H1 (cell line): ENCODE results near the gene FIGNL1. TPM values are rescaled to one million over a fixed set of nuclear protein-coding genes. Genes with fewer than 3 reads are reported as not detected.

ENCODE experiments used
- CTCF ChIA-PET: fragments of 300-600 bp; sonication (Branson Sonifier 250); formaldehyde crosslinking; loops from one replicate; lab custom pipeline; 2021; ENCODE audit not compliant: partially characterized antibody; lab: Charles Lee
- POLR2A ChIA-PET: fragments of 300-600 bp; sonication (Branson Sonifier 250); formaldehyde crosslinking; loops from one replicate; lab custom pipeline; 2021; ENCODE audit warnings: inconsistent platforms; ENCODE audit not compliant: partially characterized antibody; lab: Charles Lee
- DNase-seq, 2 experiments: peaks; one replicate each; pipeline versions ENCODE4 v3.0.0 to v3.0.0-alpha.2; 2010 to 2022; ENCODE audit warnings: low spot score in 2 of 2, low read depth in 1 of 2, mixed read lengths in 1 of 2
- FAIRE-seq: peaks from 2 replicates; lab custom pipeline; 2011; peaks lifted over from hg19 to GRCh38; lab: Jason Lieb, UNC
- H2AFZ ChIP-seq: 2 replicates; pipeline ENCODE4 v1.8.1; 2012; ENCODE audit warnings: low read length, inconsistent platforms
- H2AK5ac ChIP-seq: 2 replicates; pipeline ENCODE4 v1.6.1; 2013; ENCODE audit warnings: low read depth, low read length
- H2BK120ac ChIP-seq: replicated peaks from 2 replicates; pipeline ENCODE3; 2013; ENCODE audit warnings: low read depth, low read length, inconsistent platforms
- H2BK12ac ChIP-seq: 2 replicates; pipeline ENCODE4 v1.6.1; 2013; ENCODE audit warnings: low read depth, low read length
- H2BK15ac ChIP-seq: 2 replicates; pipeline ENCODE4 v1.6.1; 2013; ENCODE audit warnings: low read length
- H2BK20ac ChIP-seq: 2 replicates; pipeline ENCODE4 v1.6.1; 2013; ENCODE audit warnings: low read length
- H2BK5ac ChIP-seq: 2 replicates; pipeline ENCODE4 v1.6.1; 2013; ENCODE audit warnings: low read depth, low read length
- H3K14ac ChIP-seq: 2 replicates; pipeline ENCODE4 v1.6.1; 2013; ENCODE audit warnings: inconsistent platforms; ENCODE audit not compliant: insufficient read length
- H3K18ac ChIP-seq: 2 replicates; pipeline ENCODE4 v1.6.1; 2013; ENCODE audit warnings: low read length; ENCODE audit errors: extremely low read depth
- H3K23ac ChIP-seq: 2 replicates; pipeline ENCODE4 v1.6.1; 2013; ENCODE audit warnings: inconsistent platforms; ENCODE audit not compliant: insufficient read length
- H3K23me2 ChIP-seq: 2 replicates; pipeline ENCODE4 v1.6.1; 2013; ENCODE audit warnings: low read depth, low read length
- H3K27ac ChIP-seq: 2 replicates; pipeline ENCODE4 v1.6.1; 2011; ENCODE audit warnings: low read depth, low read length, inconsistent platforms
- H3K27me3 ChIP-seq, 4 experiments: replicated peaks in 1 of 4; 1 replicate in 1 of 4; 2 replicates in 3 of 4; pipeline versions ENCODE4 v1.6.1 to v1.8.1; 2011 to 2013; ENCODE audit warnings: low read length in 3 of 4, mild to moderate bottlenecking in 3 of 4, inconsistent platforms in 2 of 4, mixed read lengths in 2 of 4, moderate library complexity in 1 of 4; ENCODE audit not compliant: control insufficient read depth in 3 of 4, insufficient read depth in 3 of 4; ENCODE audit errors: extremely low read depth in 1 of 4
- H3K36me3 ChIP-seq, 4 experiments: 2 replicates each; pipeline versions ENCODE4 v1.6.1 to v1.8.1; 2011 to 2013; ENCODE audit warnings: mild to moderate bottlenecking in 4 of 4, low read length in 3 of 4, moderate library complexity in 2 of 4, control low read depth in 1 of 4, inconsistent platforms in 1 of 4; ENCODE audit not compliant: insufficient read depth in 4 of 4, control insufficient read depth in 2 of 4
- H3K4ac ChIP-seq: replicated peaks from 2 replicates; pipeline ENCODE3; 2013; ENCODE audit warnings: low read length, low read depth, mixed read lengths, inconsistent platforms; ENCODE audit not compliant: insufficient read length
- H3K4me1 ChIP-seq, 4 experiments: replicated peaks in 1 of 4; 1 replicate in 1 of 4; 2 replicates in 3 of 4; pipeline versions ENCODE4 v1.6.1 to v1.8.1; 2011 to 2013; ENCODE audit warnings: low read length in 3 of 4, inconsistent platforms in 2 of 4, mixed read lengths in 1 of 4; ENCODE audit not compliant: insufficient read depth in 4 of 4, control insufficient read depth in 3 of 4
- H3K4me2 ChIP-seq, 2 experiments: 2 replicates each; pipeline versions ENCODE4 v1.6.1 to v1.8.1; 2011 to 2013; ENCODE audit warnings: low read depth in 2 of 2, low read length in 2 of 2, control low read depth in 1 of 2, inconsistent platforms in 1 of 2, mild to moderate bottlenecking in 1 of 2; ENCODE audit not compliant: insufficient read depth in 1 of 2
- H3K4me3 ChIP-seq, 4 experiments: fragments of 200-600, 300-600 bp in 1 of 4; sonication (generic), shearing (Covaris generic), sonication (Bioruptor Twin) in 1 of 4; 2 replicates each; pipeline versions ENCODE4 v1.5.1 to v1.8.1; 2011 to 2016; ENCODE audit warnings: low read length in 4 of 4, low read depth in 3 of 4, control low read depth in 2 of 4, inconsistent platforms in 2 of 4, mild to moderate bottlenecking in 2 of 4, mixed read lengths in 1 of 4, moderate library complexity in 1 of 4; ENCODE audit not compliant: insufficient read depth in 2 of 4; ENCODE audit errors: extremely low read depth in 1 of 4
- H3K56ac ChIP-seq: replicated peaks from 2 replicates; pipeline ENCODE3; 2013; ENCODE audit warnings: low read depth, mild to moderate bottlenecking, mixed read lengths, low read length, inconsistent platforms; ENCODE audit not compliant: insufficient read length
- H3K79me1 ChIP-seq: 2 replicates; pipeline ENCODE4 v1.6.1; 2013; ENCODE audit warnings: low read depth, low read length, control low read depth
- H3K79me2 ChIP-seq, 2 experiments: 2 replicates each; pipeline versions ENCODE4 v1.6.1 to v1.8.1; 2012 to 2013; ENCODE audit warnings: low read length in 2 of 2, mild to moderate bottlenecking in 2 of 2, inconsistent platforms in 1 of 2; ENCODE audit not compliant: insufficient read depth in 2 of 2, control insufficient read depth in 1 of 2
- H3K9ac ChIP-seq, 4 experiments: replicated peaks in 1 of 4; 1 replicate in 1 of 4; 2 replicates in 3 of 4; pipeline versions ENCODE4 v1.6.1 to v1.8.1; 2011 to 2013; ENCODE audit warnings: low read depth in 3 of 4, low read length in 3 of 4, control low read depth in 2 of 4, mild to moderate bottlenecking in 2 of 4, moderate library complexity in 2 of 4, inconsistent platforms in 1 of 4; ENCODE audit errors: extremely low read depth in 1 of 4
- H3K9me3 ChIP-seq, 2 experiments: 2 replicates each; pipeline versions ENCODE4 v1.6.1 to v1.8.1; 2012 to 2013; ENCODE audit warnings: mild to moderate bottlenecking in 2 of 2, moderate library complexity in 2 of 2, control low read depth in 1 of 2, inconsistent platforms in 1 of 2, low read depth in 1 of 2, low read length in 1 of 2, mixed read lengths in 1 of 2; ENCODE audit not compliant: insufficient read depth in 2 of 2
- H4K20me1 ChIP-seq, 2 experiments: replicated peaks in 1 of 2; 2 replicates each; pipeline versions ENCODE3 to v1.8.1; 2011 to 2013; ENCODE audit warnings: inconsistent platforms in 2 of 2, low read length in 2 of 2, mild to moderate bottlenecking in 1 of 2; ENCODE audit not compliant: insufficient read depth in 2 of 2, control insufficient read depth in 1 of 2
- H4K5ac ChIP-seq: 2 replicates; pipeline ENCODE4 v1.6.1; 2013; ENCODE audit warnings: low read length, low read depth, mixed read lengths, inconsistent platforms; ENCODE audit not compliant: insufficient read length
- H4K8ac ChIP-seq: 2 replicates; pipeline ENCODE4 v1.8.0; 2013; ENCODE audit warnings: mild to moderate bottlenecking, moderate library complexity, low read length, inconsistent platforms; ENCODE audit not compliant: insufficient read depth; ENCODE audit errors: extremely low read depth
- H4K91ac ChIP-seq: replicated peaks from 2 replicates; pipeline ENCODE3; 2013; ENCODE audit warnings: low read length, mixed read lengths, inconsistent platforms; ENCODE audit not compliant: insufficient read length
- BRCA1 ChIP-seq: IDR thresholded peaks from 2 replicates; pipeline ENCODE4 v1.6.1; 2012; ENCODE audit warnings: low read depth, low read length, improper control_type of control experiment
- FOSL1 ChIP-seq: IDR thresholded peaks from 2 replicates; pipeline ENCODE4 v1.6.1; 2011; ENCODE audit warnings: mild to moderate bottlenecking, low read depth, low read length, moderate library complexity; ENCODE audit not compliant: insufficient read depth
- GABPA ChIP-seq: IDR thresholded peaks from 2 replicates; pipeline ENCODE4 v1.6.1; 2011; ENCODE audit warnings: mild to moderate bottlenecking, low read length, moderate library complexity, borderline replicate concordance; ENCODE audit not compliant: insufficient read depth
- HDAC2 ChIP-seq, 2 experiments: fragments of 300-600 bp in 1 of 2; sonication (generic) in 1 of 2; IDR thresholded peaks; 2 replicates each; pipeline ENCODE4 v1.6.1; 2011 to 2012; ENCODE audit warnings: low read depth in 2 of 2, low read length in 2 of 2, mild to moderate bottlenecking in 2 of 2, moderate library complexity in 2 of 2, borderline replicate concordance in 1 of 2, inconsistent platforms in 1 of 2
- PHF8 ChIP-seq: fragments of 200-600 bp; sonication (generic); conservative IDR thresholded peaks from 2 replicates; pipeline ENCODE4 v1.7.1; 2012; ENCODE audit warnings: low read depth, mild to moderate bottlenecking, inconsistent platforms, low read length, moderate library complexity
- POLR2A ChIP-seq, 2 experiments: IDR thresholded peaks; 1 replicate in 1 of 2; 2 replicates in 1 of 2; pipeline ENCODE4 v1.6.1; 2011; ENCODE audit warnings: low read depth in 2 of 2, low read length in 2 of 2, mild to moderate bottlenecking in 2 of 2; ENCODE audit errors: control extremely low read depth in 1 of 2
- SP4 ChIP-seq: IDR thresholded peaks from 2 replicates; pipeline ENCODE4 v1.6.1; 2012; ENCODE audit warnings: low read length, inconsistent platforms
- TAF7 ChIP-seq: optimal IDR thresholded peaks from 2 replicates; pipeline ENCODE3; 2011; ENCODE audit warnings: low read depth, mild to moderate bottlenecking, inconsistent platforms, low read length, moderate library complexity, borderline replicate concordance
- WGBS, 2 experiments: shearing (Covaris generic) in 1 of 2; methylation state at CpG; one replicate each; pipeline versions ENCODE4 v1.1.6 to v1.1.7; 2013 to 2015; ENCODE audit warnings: low lambda C conversion rate in 2 of 2, mixed read lengths in 2 of 2, inconsistent platforms in 1 of 2, low coverage in 1 of 2, missing lambda C conversion rate in 1 of 2; ENCODE audit not compliant: insufficient replicate concordance in 2 of 2, insufficient coverage in 1 of 2, insufficient read length in 1 of 2; ENCODE audit errors: extremely low coverage in 1 of 2, missing lambda C conversion rate in 1 of 2; 5-methylcytosine and 5-hydroxymethylcytosine counted together
- polyA plus RNA-seq, 7 experiments: library from polyadenylated mRNA; depleted of rRNA in 3 of 7; stranded (reverse) in 5 of 7; unstranded in 2 of 7; fragments of >200 nt in 5 of 7; fragments of 200-250 nt in 2 of 7; gene quantifications; 1 replicate in 5 of 7; 2 replicates in 1 of 7; 4 replicates in 1 of 7; pipeline versions ENCODE4 v1.2.1 to v1.2.3, GENCODE V29; 2011 to 2013; ENCODE audit warnings: missing spikeins in 2 of 7, mixed read lengths in 2 of 7
- total RNA-seq: library from RNA; stranded (reverse); fragmentation: NEBNext Ultra II Directional; extraction: Animal tissue kit (Norgen Biotek cat#: 25700); gene quantifications from 2 replicates; pipeline ENCODE4 v1.2.1, GENCODE V29; 2021

Gene FIGNL1
- total and polyA plus RNA-seq, 2 of the 8 experiments (the other 6 are each of a cell fraction or from before 2014, with no cell fraction given) = 6.5 to 9.9 TPM

DNA sequence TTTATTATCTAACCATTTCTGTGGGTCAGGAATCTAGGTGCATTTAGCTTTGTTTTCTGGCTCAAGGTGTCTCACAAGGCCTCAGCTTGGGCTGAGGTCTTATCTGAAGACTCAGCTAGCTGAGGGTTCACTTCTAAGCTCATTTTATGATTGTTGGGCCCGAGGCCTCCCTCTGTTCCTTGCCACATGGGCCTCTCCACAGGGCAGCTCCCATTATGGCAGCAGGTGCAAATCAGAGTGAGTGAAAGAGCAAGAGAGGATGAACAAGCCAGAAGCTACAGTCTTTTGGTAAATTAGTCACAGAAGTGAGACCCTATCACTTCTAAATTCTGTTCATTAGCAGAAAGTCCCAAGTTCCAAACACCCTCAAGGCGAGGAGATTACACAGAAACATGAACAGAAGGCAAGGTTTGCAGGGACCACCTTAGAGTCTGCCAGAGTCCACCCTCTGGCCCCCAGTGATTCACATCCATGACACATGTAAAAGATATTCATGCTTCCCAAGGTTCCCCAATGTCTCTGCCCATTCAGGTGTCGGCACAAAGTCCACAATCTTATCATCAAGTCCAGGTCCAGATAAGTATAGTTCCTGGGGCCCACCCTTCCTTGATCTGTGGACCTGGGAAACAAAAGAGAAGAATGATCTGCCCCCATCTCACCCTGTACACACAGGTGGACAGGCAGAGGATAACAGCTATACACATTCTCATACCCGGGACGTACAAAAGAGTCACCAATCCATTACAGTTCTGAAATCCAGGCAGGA is 23.7 kb downstream of the FIGNL1 start:
- CTCF ChIA-PET = interaction anchor here (1.2 to 2.5 kb wide), 5 partner anchors 8 to 221 kb away, joined by 3 to 10 read pairs (median 4); no protein-coding TSS in a partner anchor
- 86% methylated on average over 5 of the region's 5 CpGs; no CpG with 5 or more reads in 1 of the 2 experiments for WGBS, 2 experiments
- Histone ChIP-seq H2BK5ac (no peak overlapping the region), H3K9ac (no peak overlapping the region), H3K4ac (no peak overlapping the region), H3K4me2 (no peak overlapping the region), H3K9me3 (no peaks in the 10 kb centered on the region), H4K8ac (no peak overlapping the region), H3K14ac (no peak overlapping the region), H2AFZ (no peak overlapping the region), H3K4me1 (peaks cover 0 to under 1% (median under 1%) of the 10 kb centered on the region in 4 experiments; a peak in 1 of 7 replicates), H2BK20ac (no peak overlapping the region), H3K23me2 (no peaks in the 10 kb centered on the region), H2BK12ac (no peak overlapping the region), H3K79me1 (no peaks in the 10 kb centered on the region), H4K5ac (no peak overlapping the region), H3K79me2 (no peaks in the 10 kb centered on the region), H3K36me3 (no peaks in the 10 kb centered on the region), H2BK120ac (no peak overlapping the region), H2AK5ac (no peak overlapping the region), H3K18ac (no peak overlapping the region), H3K27me3 (no peaks in the 10 kb centered on the region), H3K27ac (no peak overlapping the region), H3K4me3 (no peak overlapping the region), H2BK15ac (no peak overlapping the region), H3K56ac (no peak overlapping the region), H3K23ac (no peak overlapping the region), H4K20me1 (no peaks in the 10 kb centered on the region), H4K91ac (no peak overlapping the region)
- FAIRE-seq (no peak), DNase-seq (no peak)
- TF ChIP-seq GABPA = no peak
- TF ChIP-seq TAF7 = no peak
- TF ChIP-seq HDAC2 (IDR thresholded peaks at IDR 0.05; ENCODE audit: borderline replicate concordance in 1 of 2, low read depth in 2 of 2, low read length in 2 of 2) = no peak
- TF ChIP-seq FOSL1 = no peak
- no peak for TF ChIP-seq POLR2A (IDR thresholded peaks at IDR 0.05; ENCODE audit: control extremely low read depth in 1 of 2, low read depth in 2 of 2, low read length in 2 of 2)
- no peak for TF ChIP-seq BRCA1
- TF ChIP-seq SP4 = no peak
- no peak for TF ChIP-seq PHF8
- POLR2A ChIA-PET = no interaction called here
